HG02973 (cell line): ENCODE data around the gene FAM89A.
A peak's percentile ranks its signal among the peaks of the same experiment; 100 is the strongest.

Experiments
- ATAC-seq: cut with Tn5 transposase; IDR thresholded peaks from one replicate; pipeline ENCODE4 v1.9.1; 2021; ENCODE audit warnings: moderate library complexity; ENCODE audit not compliant: unreplicated experiment

The FAM89A gene

DNA sequence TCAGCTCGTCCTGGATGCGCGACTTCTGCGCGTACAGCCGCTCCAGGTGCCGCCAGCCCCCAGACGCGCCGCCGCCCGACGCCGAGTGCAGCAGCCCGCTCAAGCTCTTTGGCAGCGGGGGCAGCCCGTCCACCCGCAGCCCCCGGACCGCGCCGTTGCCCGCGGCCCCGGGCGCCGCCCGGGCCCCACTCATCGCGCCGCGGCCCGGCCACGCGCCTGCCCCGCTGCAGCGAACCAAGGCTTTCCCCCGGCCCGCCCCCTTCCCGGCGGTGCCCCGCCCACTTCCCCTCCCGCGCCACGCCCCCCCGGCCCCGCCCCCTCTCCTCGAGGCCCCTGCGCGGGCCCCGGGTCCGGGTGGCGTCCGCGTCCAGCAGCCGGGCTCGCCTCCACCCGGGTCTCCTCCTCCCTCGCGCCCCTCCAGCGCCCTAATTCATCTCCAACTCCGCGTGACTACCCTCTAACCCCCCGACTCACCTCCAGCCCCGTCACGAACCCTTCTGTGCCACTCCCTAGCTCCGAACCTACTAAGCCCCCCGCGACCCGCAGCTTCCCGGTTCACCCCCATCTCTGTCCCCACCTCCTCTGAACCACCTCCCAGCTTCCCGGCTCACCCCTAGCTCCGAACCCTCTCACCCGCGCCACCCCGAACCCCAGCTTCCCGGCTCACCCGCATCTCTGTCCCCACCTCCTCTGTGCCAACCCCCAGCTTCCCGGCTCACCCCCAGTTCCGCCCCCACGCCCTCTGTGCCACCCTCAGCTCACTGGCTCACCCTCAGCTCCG lies at the start of gene FAM89A:
TSS of gene FAM89A (minus strand) at position 236 of the 781 bp plus-strand sequence. CDS start at position 193, 43 bp downstream.
- peak; percentile 65 for ATAC-seq

DNA sequence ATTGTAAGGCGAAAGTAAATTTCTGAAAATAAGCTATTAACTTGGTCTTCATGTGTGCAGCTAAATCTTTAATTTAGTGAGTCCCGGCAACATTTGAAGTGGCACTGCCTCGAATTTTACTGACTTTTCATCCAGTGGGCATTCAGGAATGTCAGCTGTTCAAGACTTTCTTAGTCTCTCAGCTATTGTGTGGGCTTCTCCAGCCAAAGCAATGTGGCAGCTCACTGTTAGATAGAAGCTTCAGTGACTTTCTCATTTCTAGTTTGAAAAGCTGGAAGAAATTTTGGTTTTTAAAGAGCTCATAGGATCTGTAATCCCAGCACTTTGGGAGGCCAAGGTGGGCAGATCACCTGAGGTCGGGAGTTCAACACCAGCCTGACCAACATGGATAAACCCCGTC lies 44.3 kb upstream of the FAM89A start:
- ATAC-seq, result no peak

DNA sequence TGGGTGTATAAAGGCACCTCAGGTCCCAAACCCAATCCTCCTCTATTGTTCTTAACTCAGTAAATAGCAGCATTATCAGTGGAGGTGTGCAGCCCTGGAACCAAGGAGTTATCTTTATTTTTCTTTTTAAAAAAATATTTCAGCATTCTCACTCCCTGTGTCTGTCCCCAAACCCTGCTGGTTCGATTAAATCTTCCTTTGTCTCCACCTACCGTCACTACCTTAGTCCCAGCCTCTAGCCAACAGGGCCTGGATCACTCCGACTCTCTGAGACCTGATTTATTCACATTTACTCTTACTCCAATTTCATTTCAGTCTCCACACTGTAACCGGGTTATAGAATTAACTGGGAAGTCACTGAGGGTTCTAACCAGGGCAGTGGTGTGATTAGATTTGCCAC lies 39.1 kb upstream of the FAM89A start:
- no peak for ATAC-seq

DNA sequence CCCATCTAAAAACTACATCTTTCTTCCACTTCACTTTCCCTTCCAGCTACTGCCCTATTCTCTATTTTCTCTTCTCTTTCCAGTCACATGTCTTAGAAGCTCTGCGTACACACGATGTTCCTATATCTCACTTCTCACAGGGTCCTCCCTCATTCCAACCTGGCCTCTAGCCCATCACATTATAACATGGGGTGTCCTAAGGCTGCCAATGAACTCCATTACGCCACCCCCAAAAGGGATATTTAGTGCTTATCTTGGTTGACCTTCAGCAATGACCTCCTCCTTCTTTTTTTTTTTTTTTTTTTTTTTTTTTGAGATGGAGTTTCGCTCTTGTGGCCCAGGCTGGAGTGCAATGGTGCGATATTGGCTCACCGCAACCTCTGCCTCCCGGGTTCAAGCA lies 38.2 kb upstream of the FAM89A start:
- no peak for ATAC-seq

DNA sequence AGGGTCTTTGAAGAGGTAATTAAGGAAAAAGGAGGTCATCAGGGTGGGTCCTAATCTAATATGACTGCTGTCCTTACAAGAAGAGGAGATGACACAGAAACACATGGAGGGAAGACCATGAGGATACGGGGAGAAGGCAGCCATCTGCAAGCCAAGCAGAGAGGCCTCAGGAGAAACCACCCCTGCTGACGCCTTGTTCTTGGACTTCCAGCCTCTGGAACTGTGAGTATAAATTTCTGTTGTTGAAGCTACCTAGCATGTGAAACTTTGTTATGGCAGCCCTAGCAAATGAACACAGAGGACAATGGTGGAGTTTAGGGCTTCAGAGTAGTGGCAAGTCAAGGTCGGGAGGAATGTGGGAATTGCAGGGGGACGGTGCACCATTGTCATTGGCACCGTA lies 36.7 kb upstream of the FAM89A start:
- no peak for ATAC-seq

DNA sequence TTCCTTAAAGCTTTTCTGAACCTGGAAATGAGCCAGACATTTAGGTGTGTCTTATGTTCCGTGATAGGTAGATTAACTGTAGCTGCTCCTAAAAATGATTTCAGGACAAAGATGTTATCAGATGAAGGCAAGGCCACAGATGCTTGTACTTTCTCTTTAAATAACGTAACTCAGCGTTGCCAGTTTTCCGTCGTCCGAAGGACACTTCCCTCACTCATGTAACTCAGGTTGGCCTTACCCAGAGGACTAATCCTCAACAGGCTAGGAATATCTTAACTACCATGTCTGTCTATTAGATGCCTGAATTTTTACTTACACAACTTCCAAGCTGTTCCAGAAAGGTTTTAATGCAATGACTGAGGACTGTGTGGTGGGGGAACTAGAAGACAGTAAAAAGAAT lies 35.4 kb upstream of the FAM89A start:
- no peak for ATAC-seq

DNA sequence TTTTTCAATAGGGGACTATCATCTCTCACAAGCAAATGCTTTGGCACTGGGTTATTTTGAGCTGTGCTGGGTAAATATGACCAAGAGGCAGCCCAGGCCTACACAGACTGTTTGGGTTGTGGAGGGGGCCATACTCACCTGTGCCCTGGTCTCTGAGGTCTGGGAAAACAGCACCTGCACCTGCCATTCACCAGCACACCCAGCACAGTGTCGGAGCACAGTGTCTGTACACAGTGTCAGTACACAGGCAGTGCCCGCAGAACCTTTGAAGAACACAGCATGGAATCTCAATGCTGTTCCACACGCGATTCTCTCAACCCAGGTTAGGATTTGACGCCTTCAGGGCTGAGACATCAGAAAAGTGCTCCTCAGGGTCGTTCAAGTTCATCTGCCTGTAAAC lies 35.0 kb upstream of the FAM89A start:
- ATAC-seq, result no peak

DNA sequence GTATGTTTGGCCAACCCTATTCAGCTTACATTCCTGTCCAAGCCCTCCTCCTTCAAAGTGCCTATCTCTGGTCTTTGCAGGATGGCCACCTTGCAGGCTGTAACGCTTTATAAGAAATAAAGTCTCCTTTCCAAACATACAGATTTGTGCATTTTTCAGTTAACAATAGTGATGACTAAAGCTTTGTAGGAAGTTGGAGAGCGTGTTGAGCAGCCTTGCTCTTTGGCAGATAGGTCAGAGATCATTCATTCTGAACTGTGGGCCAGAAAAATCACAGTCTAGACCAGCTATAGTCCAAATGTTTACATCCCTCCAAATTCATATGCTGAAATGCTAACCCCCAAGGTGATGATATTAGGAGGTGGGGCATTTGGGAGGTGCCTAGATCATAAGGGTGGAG lies 34.0 kb upstream of the FAM89A start:
- no peak for ATAC-seq

DNA sequence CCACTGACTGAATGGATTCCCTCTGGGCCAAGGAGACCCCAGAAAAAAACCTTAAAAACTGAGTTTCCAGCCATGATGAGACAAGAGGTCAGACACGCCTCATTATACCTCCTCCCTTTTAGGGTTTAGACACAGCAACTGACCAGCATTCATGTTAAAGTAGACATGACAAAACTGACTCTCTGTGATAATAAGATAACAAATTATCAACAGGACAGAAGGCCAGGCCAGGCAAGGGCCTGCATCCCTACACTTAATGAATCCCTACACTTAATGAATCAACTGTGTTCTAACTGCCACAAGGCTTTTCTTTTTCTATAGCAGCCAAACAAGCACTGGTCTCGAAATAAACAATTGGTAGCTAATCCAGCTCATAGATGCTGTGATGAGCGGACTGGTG lies 33.3 kb upstream of the FAM89A start:
- no peak for ATAC-seq

DNA sequence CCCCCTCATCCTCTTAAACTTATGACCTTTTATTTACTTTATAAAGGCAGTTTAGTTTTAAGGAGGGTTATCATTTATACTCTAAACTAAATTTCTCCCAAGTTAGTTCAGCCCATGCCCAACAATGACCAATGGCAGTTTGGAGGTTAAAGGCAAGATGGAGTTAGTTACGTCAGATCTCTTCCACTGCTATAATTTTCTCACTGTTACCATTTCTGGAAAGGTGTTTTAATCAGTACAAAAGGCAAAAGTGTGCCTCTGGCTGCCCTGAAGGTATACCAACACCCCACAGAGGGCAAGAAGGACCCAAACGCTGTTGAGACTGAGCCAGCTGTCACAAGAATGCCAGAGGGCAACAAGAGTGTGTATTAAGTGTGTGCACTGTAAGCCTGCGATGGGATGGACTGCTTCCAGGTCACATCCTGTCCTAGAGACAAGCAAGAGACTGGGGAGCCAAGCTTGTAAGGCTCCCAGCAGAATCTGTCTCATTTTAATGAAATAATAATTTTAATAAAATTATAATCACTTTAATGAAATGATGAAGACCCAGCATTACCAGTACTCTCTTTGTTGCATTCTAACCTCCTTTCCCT lies 32.5 kb upstream of the FAM89A start:
- no peak for ATAC-seq

DNA sequence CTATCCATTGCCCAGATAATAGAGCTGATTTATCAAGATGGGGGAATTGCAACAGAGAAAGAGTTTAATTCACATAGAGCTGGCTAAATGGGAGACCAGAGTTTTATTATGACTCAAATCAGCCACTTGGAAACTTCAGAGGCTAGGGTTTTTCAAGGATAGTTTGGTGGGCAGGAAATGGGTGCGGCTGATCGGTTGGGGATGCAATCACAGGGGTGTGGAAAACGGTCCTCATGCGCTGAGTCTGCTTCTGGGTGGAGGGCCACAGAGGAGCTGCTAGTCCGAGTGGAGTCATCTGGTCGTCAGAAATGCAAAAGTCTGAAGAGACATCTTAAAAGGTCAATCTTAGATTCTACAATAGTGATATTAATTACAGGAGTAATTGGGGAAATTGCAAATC lies 32.0 kb upstream of the FAM89A start:
- no peak for ATAC-seq

DNA sequence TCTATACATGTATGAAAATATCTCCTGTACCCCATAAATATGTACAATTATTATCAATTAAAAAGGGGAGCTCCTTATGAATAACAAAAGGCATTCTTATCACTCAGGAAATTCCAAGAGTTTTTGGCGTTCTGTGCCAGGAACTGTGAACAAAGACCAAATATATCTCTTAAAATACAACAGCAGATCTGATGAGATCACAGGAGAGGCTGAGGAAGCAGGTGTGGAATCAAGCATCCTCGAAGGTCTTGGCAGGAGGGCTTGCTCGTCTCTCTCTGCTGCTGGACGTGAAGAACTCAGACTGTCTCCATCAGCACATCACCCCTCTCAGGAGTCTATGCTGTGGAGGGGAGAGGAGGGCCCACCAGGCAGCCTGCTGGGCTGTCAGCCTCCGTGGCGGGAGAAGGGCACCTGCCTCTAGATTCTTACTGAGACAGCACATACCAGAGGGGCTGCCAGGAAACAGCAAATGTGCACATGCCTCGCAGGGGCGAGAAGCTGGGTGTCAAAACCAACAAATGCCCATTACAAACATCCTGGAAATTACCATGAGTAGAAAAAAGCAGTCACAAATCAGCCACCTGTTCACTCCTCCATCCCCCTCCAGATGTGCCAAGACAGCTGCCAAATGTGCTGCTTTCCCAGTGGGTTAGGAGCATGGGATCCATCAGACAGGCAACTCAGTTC lies 30.8 kb upstream of the FAM89A start:
- no peak for ATAC-seq

DNA sequence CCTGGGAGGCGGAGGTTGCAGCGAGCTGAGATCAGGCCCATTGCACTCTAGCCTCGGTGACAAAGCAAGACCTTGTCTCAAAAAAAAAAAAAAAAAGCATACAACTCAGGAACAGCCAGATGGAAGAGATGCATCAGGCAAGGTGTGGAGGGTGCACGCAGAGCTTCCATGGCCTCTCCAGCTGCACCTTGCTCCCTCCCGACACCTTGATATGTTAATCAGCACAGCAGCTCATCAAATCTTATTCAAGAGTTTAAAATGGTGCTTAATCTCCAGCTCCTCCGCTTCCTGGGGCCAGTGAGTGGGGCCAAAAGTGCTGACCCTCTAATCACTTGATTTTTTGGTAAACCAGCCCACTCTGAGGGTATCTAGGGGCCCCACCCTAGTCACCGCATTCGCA lies 29.3 kb upstream of the FAM89A start:
- no peak for ATAC-seq

DNA sequence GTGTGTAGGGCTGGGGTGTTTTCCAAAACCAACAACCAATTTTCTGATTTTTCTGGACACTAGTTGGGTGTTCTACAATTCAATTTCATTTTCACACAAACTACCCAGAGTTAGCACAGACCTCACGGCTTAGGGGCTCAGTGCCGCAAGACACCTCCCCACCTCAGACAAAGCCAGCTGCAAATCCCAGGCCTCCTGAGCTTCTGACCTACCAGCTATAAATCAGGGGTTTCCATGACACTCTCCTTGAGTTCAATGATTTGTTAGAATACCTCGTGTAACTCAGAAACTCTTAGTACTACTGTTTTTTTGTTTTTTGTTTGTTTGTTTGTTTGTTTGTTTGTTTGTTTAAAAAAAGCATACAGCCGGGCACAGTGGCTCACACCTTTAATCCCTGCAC lies 28.7 kb upstream of the FAM89A start:
- ATAC-seq, result no peak

DNA sequence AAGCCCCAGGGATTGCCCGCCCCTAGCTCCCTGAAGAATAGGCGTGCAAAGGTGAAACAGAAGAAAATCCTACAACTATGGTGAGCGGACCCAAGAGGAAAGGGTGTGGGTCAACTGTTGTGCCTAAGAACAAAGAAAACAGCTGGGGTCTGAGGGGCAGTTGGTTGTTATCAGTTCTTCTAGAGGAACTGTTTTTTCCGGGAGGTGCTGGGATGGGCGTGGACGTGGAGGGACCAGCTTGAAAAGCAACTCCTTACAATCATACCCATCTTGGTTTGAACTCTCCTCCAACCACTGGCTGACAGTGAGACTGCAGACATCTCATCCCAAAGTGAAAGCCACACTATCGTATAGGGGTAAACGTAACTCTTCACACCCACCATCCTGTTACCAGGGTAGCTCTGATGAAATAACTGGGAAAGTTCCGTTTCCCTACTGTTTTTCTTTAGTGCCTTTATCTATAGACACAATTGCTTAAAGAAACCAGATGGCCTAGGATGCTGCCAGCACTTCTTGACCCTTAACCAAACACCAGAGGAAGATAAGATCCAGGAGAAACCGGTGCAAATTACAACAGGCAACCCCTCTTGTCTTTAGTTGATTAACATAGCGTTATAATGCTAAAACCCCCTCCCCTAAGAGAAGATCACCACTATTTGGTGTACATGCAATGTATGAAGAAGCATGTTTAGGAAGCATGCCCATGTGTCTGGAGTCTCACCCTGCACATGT lies 25.6 kb upstream of the FAM89A start:
- ATAC-seq, result no peak

DNA sequence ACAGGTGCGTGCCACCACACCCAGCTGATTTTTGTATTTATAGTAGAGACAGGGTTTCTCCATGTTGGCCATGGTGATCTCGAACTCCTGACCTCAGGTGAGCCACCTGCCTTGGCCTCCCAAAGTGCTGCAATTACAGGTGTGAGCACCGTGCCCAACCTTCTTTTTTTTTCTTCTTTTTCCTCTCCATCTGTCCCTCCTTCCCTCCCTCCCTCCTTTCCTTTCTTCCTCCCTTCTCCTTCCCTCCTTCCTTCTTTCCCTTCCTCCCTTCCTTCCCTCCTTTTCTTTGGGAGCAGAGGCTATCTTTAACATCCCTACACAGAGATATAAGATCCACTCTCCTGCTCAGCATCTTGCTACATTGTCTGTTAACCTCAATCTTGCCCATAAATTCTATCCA lies 24.4 kb upstream of the FAM89A start:
- ATAC-seq, result no peak

DNA sequence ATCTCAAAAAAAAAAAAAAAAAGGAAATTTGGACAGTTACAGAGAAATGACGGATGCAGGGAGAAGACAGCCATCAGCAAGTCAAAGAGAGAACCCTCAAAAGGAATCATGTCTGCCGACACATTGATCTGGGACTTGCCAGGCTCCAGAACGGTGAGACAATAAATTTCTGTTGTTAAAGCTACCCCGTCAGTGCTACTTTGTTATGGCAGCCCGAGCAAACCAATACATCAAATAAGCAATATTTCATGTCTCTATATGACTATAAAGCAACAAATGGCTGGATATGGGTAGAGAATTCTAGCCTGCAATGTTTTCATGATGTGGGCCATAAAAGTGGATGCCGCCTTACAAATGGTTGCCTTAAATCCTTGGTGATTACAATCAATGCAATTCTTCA lies 23.3 kb upstream of the FAM89A start:
- no peak for ATAC-seq

DNA sequence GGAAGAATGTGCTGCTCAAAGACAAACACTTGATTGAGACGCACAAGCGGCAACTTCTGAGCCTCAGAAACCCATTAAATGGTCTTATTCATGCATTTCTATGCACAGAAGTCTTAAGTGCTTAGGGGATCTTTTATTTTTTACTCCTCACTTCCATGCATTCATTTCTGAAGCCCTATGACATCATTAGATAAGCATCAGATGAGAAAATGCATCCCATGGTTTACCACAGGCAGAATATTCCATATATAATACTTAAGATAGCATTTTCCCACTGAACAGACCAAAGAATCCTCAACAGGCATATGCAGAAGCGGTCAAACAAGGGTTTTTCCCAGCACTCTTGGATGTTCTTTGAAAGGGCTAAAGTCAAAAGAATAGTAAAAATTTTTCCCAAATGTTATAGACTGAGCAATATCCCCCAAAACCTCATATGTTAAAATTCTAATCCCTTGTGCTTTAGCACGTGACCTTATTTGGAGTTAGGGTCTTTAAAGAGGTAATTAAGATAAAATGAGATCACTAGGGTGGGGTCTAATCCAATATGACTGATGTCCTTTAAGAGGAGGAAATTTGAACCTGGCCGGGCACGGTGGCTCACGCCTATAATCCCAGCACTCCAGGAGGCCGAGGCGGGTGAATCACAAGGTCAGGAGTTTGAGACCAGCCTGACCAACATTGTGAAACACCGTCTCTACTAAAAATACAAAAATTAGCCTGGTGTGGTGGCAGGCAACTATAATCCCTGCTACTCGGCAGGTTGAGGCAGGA lies 22.6 kb upstream of the FAM89A start:
- no peak for ATAC-seq

DNA sequence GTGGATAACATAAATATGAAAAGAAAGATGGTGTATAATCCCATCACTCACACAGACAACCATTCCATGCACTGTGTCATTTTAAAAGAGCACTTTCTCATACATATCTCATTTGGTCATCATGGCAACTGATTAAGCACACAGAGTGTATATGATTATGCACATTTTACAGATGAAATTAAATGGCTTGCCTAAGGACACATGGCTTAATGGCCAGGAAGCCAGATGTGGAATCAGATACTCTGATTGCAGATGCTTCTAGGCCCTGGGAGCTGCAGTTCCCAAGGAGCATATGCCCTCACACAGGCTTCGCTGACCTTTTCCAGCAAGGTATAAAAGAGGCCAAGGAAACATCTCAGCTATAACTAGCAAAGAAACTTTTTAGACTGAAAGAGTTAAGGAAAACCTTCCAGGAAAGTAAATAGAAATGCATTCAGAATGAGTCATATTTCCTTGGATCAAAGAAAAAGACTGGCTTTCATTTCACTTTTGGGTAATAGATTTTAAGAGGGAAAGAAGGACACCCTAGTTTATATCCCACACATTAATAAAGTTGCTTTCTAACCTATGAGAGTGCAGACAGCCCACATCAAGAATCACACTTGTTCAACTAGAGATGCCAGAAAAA lies 19.6 kb upstream of the FAM89A start:
- ATAC-seq, result no peak

DNA sequence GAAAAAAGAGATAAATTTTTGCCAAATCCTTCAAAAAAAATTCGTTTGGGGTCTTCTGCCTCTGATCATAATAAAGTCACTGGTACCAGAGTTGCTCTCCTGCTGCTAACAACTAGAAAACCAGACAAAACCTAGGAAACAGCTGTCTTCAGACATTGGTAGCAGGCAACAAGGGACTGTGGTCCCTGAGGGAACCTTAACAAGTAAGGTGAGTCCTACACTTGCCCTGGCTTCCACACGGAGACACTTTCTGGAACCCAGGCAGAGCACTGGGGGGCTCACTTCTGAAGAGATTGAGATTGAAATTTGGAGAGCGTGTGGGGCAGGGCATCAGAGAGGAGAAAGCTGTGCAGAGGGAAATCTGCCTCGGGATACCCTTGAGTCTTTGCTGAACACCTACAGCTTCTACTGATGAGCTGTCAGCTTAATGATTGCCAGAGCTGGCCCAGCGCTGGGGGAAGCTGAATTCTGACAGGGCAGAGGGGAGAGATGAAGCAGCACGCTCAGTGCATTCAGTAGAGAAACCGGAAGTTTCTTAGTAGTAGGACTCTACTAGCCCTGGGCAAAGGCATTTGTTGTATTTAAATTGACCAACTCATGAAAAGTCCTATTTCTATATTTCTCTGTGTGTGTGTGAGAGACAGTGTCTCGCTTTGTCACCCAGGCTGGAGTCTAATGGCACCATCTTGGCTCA lies 18.5 kb upstream of the FAM89A start:
- ATAC-seq, result no peak
